Stomach (tissue), 9 donors: ENCODE measurements around the gene ISOC1. TPM values are rescaled to one million over a fixed set of nuclear protein-coding genes. Genes with fewer than 3 reads are reported as not detected.

Experiments used
- DNase-seq, 2 donors: peaks; one replicate each; pipeline versions ENCODE4 v3.0.0 to v3.0.0-alpha.2; 2013 to 2019
- H3K27ac ChIP-seq, 5 donors: fragments of 200-600 bp in 4 of 5; sonication (generic) in 4 of 5; one replicate each; pipeline ENCODE4 v1.5.1; 2013 to 2019; ENCODE audit warnings: mild to moderate bottlenecking in 1 of 5, moderate library complexity in 1 of 5
- H3K27me3 ChIP-seq, 3 donors: fragments of 200-600 bp; sonication (generic); one replicate each; pipeline ENCODE4 v1.5.1; 2017 to 2019; ENCODE audit warnings: mixed run types in 1 of 3
- H3K36me3 ChIP-seq, 4 donors: fragments of 200-600 bp; sonication (generic); 1 replicate in 3 of 4; 2 replicates in 1 of 4; pipeline ENCODE4 v1.5.1; 2016 to 2019
- H3K4me1 ChIP-seq, 4 donors: fragments of 200-600 bp; sonication (generic); one replicate each; pipeline ENCODE4 v1.5.1; 2016 to 2019
- H3K4me3 ChIP-seq, 4 donors: fragments of 200-600 bp; sonication (generic) in 3 of 4; one replicate each; pipeline ENCODE4 v1.5.1; 2016 to 2019; ENCODE audit warnings: mild to moderate bottlenecking in 1 of 4
- H3K9me3 ChIP-seq, 4 donors: fragments of 200-600 bp; sonication (generic); one replicate each; pipeline ENCODE4 v1.5.1; 2016 to 2019
- EP300 ChIP-seq: sonication (generic); formaldehyde crosslinking; IDR thresholded peaks from one replicate; pipeline ENCODE4 v1.6.1; 2017; ENCODE audit warnings: antibody characterized with exemption
- POLR2A ChIP-seq, 4 donors: fragments of 450-650 bp; IDR thresholded peaks; one replicate each; pipeline ENCODE4 v1.6.1; 2016; ENCODE audit warnings: antibody characterized with exemption in 4 of 4, control low read depth in 2 of 4, mild to moderate bottlenecking in 1 of 4, moderate library complexity in 1 of 4
- POLR2AphosphoS5 ChIP-seq, 3 donors: sonication (generic); formaldehyde crosslinking; IDR thresholded peaks; one replicate each; pipeline ENCODE4 v1.6.1; 2016; ENCODE audit warnings: antibody characterized with exemption in 3 of 3
- WGBS, 5 donors: extraction: QIAGEN DNeasy Blood & Tissue Kit in 3 of 5; methylation state at CpG; one replicate each; pipeline versions ENCODE4 v1.1.5 to v1.1.7; 2013 to 2018; 5-methylcytosine and 5-hydroxymethylcytosine counted together
- intact Hi-C: fragments of 100-400 bp; cut with DNase I; formaldehyde crosslinking; loops from one replicate; pipeline ENCODE4 v1.15.1; 2023; ENCODE audit warnings: low total_unique reads
- polyA plus RNA-seq, 3 donors: library from polyadenylated mRNA; stranded (reverse); fragments of 200-250 nt; gene quantifications; one replicate each; pipeline ENCODE4 v1.2.3, GENCODE V29; 2013
- total RNA-seq, 5 donors: library from RNA; depleted of rRNA; stranded (reverse); fragments of >200 nt; gene quantifications; one replicate each; pipeline versions ENCODE4 v1.1.0 to v1.2.3, GENCODE V29; 2014 to 2016
- TF ChIP-seq, protein P1 (sequence below), 7 experiments: fragments of 450-650 bp in 4 of 7; fragments of 200-600 bp in 3 of 7; sonication (generic) in 3 of 7; IDR thresholded peaks; one replicate each; pipeline ENCODE4 v1.5.1; 2016 to 2019; ENCODE audit warnings: antibody characterized with exemption in 7 of 7, control low read depth in 2 of 7, mild to moderate bottlenecking in 1 of 7
- donor health status: healthy with polysubstance abuse.
- donor health status: Bipolar disorder and iron deficiency.
- donor health status: healthy.

The ISOC1 gene
- total and polyA plus RNA-seq, 8 donors: 3.1 to 39.4 (median 18.3) TPM; not detected in 1

DNA sequence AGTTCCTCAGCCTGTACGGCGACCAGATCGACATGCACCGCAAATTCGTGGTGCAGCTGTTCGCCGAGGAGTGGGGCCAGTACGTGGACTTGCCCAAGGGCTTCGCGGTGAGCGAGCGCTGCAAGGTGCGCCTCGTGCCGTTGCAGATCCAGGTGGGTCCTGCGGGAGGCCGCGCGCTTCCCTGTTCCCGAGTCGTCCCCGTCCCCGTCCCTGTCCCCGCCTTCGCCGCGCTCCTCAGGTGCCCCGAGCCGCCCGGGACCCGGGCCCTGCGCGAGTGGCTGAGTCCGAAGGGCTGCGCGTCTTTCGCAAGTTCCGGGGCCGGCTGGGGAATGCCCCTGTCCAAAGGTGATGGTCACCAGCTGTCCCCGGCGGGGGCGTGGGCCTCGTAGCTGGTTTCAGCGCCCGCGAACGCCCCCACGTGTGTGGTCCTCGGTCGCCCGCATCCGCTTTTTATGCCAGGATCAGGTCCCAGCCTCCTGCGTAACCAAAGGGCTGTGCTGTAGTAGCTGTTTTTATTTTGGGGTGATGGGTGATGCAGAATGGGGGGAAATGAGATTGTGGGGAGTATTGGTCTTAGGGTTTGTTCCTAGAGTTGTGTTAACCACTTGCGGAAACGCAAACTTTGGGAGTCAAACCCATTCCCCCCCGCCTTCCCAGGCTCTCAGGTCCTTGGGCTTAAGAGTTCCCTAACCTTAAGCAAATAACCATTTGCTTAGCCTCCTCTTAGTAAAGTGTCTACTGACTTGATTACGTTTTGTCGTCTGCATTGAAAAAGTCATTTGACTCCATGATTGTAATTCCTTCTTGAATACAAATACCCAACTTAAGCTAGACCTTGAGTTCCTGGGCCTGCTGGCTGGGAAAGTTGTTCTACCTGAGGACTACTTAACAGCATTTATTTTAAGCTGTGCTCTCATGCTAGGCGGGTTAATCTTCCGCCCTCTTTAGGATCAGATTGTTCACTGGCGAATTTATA, 663 bp downstream of the ISOC1 start:
- peaks cover 4 to 53% (median 40%) of the 10 kb centered on the region in 4 donors for H3K4me1 ChIP-seq
- H3K4me3 ChIP-seq: peak overlapping the region; percentile 78 to 90 (median 87)
- H3K27me3 ChIP-seq: no peaks in the 10 kb centered on the region
- peak overlapping the region; percentile 89 to 96 (median 91) for H3K27ac ChIP-seq
- DNase-seq: peak; percentile 68 to 85
- no peaks in the 10 kb centered on the region for H3K36me3 ChIP-seq
- no peaks in the 10 kb centered on the region for H3K9me3 ChIP-seq
- intact Hi-C loops: no loop called here
- TF ChIP-seq POLR2AphosphoS5 (IDR thresholded peaks at IDR 0.05) (peak in 1 of 3 donors; percentile 45), EP300 (no peak)
- WGBS, 5 donors: 2 to 7% (median 3%) methylated on average over 17 to 61 of the region's 61 CpGs

DNA sequence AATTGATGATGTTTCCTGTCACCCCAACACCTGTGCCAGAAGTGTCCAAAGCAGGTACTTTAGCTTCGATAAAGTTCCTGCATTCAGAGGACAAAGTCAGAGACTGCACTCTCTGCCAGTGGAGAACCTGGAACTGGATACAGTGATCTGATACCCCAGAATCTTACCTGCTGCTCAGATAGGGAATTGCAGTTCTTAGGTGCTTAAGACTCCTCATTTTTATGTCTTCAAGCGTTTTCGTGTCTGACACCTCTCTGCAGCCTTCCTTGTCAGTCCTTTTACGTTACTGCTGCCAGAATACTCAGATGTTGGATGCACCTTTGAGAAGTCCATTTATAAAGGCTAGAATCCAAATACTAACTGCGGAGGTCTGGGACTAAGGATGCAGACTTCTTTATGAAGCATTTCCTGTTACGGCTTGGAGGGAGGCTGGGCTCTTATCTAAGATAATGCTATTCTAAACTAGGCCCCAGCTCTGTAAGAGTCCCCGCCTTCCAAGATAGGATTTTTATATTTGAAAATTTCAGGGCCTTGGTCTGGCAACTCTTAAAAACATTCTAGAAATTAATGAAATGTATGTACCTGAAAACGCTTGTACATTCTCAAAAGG, 1.9 kb downstream of the ISOC1 start:
- H3K4me1 ChIP-seq: peaks cover 4 to 53% (median 40%) of the 10 kb centered on the region in 4 donors
- TF ChIP-seq POLR2AphosphoS5 (IDR thresholded peaks at IDR 0.05): no peak
- TF ChIP-seq, protein P1, sequence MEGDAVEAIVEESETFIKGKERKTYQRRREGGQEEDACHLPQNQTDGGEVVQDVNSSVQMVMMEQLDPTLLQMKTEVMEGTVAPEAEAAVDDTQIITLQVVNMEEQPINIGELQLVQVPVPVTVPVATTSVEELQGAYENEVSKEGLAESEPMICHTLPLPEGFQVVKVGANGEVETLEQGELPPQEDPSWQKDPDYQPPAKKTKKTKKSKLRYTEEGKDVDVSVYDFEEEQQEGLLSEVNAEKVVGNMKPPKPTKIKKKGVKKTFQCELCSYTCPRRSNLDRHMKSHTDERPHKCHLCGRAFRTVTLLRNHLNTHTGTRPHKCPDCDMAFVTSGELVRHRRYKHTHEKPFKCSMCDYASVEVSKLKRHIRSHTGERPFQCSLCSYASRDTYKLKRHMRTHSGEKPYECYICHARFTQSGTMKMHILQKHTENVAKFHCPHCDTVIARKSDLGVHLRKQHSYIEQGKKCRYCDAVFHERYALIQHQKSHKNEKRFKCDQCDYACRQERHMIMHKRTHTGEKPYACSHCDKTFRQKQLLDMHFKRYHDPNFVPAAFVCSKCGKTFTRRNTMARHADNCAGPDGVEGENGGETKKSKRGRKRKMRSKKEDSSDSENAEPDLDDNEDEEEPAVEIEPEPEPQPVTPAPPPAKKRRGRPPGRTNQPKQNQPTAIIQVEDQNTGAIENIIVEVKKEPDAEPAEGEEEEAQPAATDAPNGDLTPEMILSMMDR (IDR thresholded peaks at IDR 0.05): no peak
- TF ChIP-seq POLR2A (IDR thresholded peaks at IDR 0.05): no peak
- no peaks in the 10 kb centered on the region for H3K27me3 ChIP-seq
- H3K4me3 ChIP-seq: peak overlapping the region in 2 of 4 donors; percentile 11 to 23
- H3K9me3 ChIP-seq: no peaks in the 10 kb centered on the region
- H3K27ac ChIP-seq: peak overlapping the region in 3 of 5 donors; percentile 35 to 46 (median 44)
- H3K36me3 ChIP-seq: no peaks in the 10 kb centered on the region
- 37 to 61% (median 40%) methylated on average over 8 of the region's 8 CpGs for WGBS, 5 donors
- intact Hi-C loops: no loop called here
- peak in 1 of 2 donors; percentile 36 for DNase-seq

DNA sequence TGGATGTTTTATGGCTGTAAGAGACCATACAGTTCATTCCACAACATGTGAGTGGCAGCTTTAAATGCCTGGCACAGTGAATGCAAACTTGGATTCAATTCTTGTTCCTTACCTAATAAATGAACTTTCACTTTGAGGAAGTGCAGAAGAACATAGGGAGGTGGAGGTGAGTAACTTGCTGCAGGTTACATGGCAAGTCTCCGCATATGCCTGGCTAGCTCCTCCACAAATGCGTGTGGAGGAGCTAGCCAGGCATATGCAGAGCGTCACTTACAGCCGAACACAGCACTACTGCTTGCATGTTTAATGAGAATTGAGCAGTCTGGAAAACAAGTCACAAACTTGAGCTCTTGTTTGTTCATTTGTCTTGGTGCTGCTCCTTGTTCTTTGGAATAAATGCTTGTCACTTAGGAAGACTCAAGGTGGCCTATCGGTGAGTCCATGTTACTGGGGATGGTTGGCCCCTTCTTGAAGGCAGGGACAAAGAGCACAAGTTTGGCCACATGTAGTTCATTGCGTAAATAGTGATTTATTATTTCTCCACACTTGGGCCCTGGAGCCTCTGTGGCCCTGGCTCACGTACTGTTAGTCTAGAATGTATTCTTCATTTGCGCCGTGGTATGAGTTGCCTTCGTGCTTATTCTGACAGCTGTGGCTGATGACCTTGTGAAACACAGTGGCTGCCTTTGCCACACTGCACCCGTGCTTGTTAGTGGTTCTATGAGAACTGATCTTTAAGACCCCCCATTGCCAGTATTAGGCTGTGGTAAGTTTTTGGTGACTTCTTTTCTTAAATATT, 3.1 kb downstream of the ISOC1 start:
- H3K9me3 ChIP-seq: no peaks in the 10 kb centered on the region
- no peaks in the 10 kb centered on the region for H3K36me3 ChIP-seq
- H3K27ac ChIP-seq: peak overlapping the region in 1 of 5 donors; percentile 33
- no peak for TF ChIP-seq EP300
- no peak for TF ChIP-seq POLR2A (IDR thresholded peaks at IDR 0.05)
- TF ChIP-seq, protein P1 (IDR thresholded peaks at IDR 0.05): no peak
- no peak for TF ChIP-seq POLR2AphosphoS5 (IDR thresholded peaks at IDR 0.05)
- H3K27me3 ChIP-seq: no peaks in the 10 kb centered on the region
- no peak for DNase-seq
- peaks cover 4 to 64% (median 40%) of the 10 kb centered on the region in 4 donors for H3K4me1 ChIP-seq
- no peak overlapping the region for H3K4me3 ChIP-seq
- WGBS, 5 donors: 74 to 88% (median 76%) methylated on average over 11 of the region's 11 CpGs
- intact Hi-C loops: no loop called here

DNA sequence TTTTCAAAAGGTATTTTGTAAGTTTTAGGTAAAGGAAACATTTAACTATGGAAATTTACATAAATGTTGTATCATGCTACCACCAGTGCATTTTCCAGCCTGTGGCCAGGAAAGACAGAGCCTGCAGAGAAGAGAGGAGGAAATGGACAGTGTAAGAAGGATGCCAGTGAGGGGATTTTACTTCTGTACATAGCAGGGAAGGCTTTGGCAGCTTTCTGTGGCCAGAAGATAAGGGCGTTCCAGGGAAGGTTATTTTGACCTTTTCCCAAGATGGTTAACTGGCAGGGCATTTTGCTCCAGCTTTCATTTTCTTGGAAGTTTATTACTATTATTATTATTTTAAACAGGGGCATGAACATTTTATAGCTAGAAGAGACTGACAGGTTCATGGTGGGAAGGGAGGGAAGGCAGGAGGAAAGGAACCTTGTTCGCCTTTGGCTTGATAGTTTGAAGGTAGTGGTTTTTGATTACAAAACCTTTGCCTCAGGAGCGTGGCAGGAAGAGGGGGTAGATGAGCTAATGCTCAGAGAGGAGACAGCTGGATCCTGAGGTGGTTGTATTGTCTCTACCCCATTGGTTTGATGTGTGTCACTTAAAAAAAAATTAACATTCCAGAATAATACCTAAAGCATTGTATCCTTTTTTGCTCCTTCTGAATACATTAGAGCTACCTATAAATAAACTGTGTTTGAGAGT, 4.1 kb downstream of the ISOC1 start:
- H3K4me3 ChIP-seq: no peak overlapping the region
- WGBS, 5 donors: 45 to 63% (median 50%) methylated on average over 3 of the region's 3 CpGs
- DNase-seq: no peak
- no peaks in the 10 kb centered on the region for H3K36me3 ChIP-seq
- no peaks in the 10 kb centered on the region for H3K9me3 ChIP-seq
- H3K27me3 ChIP-seq: no peaks in the 10 kb centered on the region
- intact Hi-C loops: no loop called here
- peaks cover 4 to 66% (median 40%) of the 10 kb centered on the region in 4 donors for H3K4me1 ChIP-seq
- no peak for TF ChIP-seq POLR2A (IDR thresholded peaks at IDR 0.05)
- no peak for TF ChIP-seq POLR2AphosphoS5 (IDR thresholded peaks at IDR 0.05)
- TF ChIP-seq, protein P1 (IDR thresholded peaks at IDR 0.05): no peak
- no peak for TF ChIP-seq EP300
- no peak overlapping the region for H3K27ac ChIP-seq
